HT-29 (cell line): ENCODE results near the gene HTATIP2. TPM values are rescaled to one million over a fixed set of nuclear protein-coding genes. Genes with fewer than 3 reads are reported as not detected.
"Not testable (repeated sequence)": the region's sequence is repeated elsewhere in the genome, so short reads cannot be mapped to it uniquely, and the experiment has no call there.

Source experiments
- DNase-seq: peaks from one replicate; pipeline ENCODE4 v3.0.0-alpha.2; 2015; ENCODE audit warnings: low spot score
- total RNA-seq: library from RNA; depleted of rRNA; stranded (reverse); fragments of >200 nt; shearing (Covaris generic); gene quantifications from 2 replicates; pipeline ENCODE4 v1.2.3, GENCODE V29; 2014; rRNA removed

HTATIP2 gene
- 75.6 and 84.8 TPM in 2 replicates for total RNA-seq

DNA sequence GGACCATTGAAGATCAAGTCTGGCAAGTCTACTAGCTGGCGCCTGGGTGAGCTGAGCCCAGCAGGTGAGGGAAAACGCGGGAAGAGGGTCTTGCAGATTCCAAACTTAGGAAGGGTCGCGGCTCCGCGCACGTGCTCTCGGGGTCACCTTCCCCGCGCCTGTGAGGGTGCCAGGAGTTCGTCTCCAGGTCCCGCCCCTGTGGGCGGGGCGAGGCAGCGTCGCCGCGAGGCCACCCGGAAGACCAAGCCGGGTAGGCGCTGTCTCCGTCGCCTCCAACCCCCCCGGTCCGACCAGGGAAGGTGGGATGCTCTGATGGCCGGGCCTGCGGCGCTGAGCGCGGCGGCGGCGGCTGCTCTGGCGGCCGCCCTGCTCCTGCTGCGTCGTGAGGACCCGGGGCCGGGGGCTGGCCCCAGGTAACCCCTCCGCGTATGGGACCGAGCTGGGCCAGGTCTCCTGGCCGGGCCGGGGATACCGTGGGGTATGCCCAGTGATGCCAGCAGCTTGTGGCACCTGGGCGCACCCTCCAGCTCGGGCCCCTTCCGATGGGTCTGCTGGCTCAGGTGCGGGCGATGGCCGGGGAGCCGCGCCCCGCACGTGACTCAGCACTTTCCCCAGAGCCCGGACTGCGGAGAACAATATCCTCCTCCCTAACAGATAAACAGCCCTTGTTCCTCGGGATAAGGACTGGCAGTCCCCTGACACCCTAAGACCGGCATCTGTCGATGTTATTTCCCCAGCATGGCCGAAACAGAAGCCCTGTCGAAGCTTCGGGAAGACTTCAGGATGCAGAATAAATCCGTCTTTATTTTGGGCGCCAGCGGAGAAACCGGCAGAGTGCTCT, at the start of gene HTATIP2:
TSS of gene HTATIP2 (plus strand) at position 215 of the 841 bp plus-strand sequence. CDS start at position 739, 524 bp downstream.
- DNase-seq, result peak; percentile 75

DNA sequence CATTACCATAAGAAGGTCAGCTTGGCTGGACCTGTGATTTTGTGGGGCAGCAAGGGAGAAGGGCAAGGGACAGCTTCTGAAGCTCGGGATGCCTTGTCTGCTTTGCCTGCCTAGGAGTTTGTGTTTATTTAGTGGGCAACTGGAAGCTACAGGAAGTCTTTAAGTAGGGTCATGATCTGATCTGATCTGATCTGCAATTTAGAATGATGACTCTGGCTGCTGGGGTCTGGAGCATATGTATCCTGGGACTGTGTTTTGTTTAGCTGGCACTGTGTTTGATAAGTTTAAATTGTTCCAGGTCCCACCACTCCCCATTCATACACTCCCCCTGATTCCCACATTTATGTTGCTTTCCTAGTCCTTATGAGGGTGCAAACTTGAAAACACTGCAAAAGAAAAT, 47.7 kb upstream of the HTATIP2 start:
- DNase-seq, result no peak

DNA sequence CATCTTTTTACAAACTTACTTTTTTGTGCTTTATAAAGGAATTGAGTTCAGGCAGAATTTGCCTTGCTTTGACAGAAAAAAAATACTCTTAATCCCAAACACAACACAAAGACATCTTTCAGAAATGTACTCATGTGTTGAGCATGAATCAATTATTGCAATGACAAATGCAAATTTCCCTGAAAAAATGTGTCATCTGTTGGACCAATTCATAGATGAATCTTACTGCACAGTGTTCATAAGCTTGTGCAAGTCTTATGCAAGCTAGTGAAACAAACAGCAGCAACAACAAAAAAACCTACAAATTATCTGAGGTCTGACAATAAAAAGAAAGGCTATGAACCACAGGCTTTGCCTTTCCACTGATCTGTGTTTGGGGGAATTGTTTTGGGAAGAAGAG, 42.3 kb upstream of the HTATIP2 start:
- DNase-seq, result no peak

GRCh38 chr11:20327377-20327935, 36.1 kb upstream of the HTATIP2 start:
- DNase-seq, result no peak

DNA sequence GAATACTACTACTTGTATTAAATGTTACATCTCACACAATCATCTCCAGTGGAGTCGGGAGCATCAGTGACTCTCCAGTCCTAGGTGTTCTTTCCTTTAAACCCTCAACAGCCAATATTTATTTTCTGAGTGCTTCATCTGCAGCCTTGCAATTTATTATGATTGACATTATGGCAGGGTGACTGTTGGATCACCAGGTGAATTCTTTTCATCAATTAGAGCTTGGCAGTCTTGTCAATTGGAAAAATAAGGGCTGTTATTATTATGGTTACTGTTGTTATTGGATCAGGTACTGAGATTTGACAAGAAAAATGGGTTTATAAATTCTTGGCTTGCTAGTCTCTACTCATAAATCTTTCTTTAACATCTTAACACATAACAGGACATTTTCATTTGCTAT, 27.5 kb upstream of the HTATIP2 start:
- no peak for DNase-seq

DNA sequence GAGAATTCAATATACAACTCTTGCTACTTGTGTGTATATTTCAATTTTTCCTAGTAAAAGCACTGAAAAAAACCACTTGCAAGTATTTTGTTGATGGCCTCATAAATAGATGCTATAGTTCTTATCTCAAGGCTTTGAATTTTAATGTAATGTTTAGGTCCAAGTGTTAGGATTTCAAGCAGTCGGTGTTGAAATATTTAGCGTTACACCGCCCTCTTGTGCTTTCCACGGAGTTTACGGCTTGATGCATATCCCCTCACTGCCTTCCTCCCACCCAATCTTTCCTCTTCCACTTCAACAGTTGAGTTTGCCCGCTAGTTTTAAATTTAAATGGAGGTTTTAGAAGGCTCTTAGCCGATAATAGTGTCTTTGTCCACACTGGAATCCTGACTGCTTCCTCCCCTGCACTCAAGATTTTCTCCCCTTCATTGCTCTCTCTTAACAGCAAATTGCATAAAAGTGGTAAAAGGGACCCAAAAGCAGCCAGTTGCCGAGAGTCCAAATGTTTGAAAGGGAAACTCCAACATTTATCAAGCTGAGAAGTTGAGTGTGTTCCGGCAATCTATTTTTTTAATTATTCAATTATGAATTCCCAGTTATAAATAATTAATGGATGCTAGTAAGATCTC, 25.9 kb upstream of the HTATIP2 start:
- peak; percentile 60 for DNase-seq

DNA sequence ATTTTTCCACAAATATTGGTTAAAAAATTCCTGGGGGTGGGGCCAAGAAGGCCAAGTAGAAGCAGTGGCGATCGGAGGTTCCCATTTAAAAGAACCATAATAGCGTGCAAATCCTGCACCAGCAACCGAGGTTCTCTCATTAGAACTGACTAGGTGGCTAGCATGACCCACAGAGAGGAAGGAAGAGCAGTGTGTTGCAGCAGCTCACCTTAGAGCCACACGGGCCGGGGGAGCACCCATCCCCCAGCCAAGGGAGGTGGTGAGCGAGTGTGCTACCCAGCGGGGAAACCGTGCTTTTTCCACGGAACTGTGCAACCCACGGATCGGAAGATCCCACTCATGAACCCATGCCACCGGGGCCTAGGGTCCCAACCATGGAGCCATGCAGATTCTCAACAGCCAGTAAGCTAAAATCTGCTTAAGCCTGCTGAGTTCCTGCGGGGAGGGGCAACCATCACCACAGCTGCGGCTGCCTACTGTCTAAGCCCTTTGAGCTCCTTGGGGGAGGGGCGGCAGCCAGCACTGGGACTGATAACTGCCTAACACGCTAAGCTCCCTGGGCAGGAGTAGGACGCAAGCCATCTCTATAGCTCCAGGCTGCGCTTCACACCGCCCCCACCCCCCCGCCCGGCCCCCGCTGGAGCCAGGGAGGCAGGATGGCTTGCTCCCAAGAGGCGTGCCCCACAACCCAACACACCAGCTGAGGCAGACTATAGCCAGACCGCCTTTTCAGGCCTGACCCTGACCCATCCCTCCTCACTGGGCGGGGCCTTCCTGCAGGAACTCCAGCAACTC, 21.0 kb upstream of the HTATIP2 start:
- no peak for DNase-seq

DNA sequence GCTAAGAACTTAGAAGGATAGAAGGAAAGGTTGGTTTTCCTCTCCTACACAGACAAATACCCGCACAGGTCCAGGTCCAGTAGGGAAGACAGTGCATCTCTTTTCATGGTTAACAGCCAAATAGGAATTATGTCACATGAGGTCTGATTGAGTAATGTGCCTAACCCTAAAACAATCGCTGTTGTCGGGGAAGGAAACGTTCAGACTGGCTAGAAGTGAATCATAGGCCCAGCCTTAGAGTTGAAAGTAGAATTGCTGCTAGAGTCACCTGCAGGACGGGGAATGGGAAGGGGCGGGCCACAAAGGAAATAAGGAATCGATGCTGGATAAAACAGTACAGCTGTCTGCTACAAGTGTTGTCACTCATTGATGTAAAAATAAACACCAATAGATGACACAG, 12.4 kb upstream of the HTATIP2 start:
- no peak for DNase-seq

DNA sequence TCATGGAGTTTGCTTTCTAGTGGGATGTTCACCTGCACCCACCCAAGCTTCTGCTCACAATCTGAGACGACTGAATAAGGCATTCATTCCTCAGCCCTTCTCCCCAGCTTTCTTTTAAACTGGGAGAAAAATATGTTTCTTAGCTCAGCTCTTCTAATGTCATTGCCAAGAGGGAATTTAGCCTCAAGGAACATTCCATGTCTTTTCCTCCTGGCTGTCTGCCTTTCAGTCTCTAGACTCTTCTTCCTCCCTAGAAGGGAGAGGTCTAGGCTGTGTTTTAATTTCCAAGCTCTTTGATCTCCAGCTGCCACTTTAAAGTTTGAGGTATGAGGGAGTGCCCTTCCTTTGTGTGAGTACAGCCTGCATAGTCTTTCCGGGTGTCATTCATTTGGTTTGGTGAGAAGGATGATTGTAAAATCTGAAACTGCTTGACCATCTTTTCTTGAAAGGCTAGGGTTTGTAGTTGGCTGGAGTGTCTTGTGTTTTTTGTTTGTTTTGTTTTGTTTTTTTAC, 11.7 kb upstream of the HTATIP2 start:
- no peak for DNase-seq

GRCh38 chr11:20353829-20354434, 9.6 kb upstream of the HTATIP2 start:
- DNase-seq, result peak; percentile 60

DNA sequence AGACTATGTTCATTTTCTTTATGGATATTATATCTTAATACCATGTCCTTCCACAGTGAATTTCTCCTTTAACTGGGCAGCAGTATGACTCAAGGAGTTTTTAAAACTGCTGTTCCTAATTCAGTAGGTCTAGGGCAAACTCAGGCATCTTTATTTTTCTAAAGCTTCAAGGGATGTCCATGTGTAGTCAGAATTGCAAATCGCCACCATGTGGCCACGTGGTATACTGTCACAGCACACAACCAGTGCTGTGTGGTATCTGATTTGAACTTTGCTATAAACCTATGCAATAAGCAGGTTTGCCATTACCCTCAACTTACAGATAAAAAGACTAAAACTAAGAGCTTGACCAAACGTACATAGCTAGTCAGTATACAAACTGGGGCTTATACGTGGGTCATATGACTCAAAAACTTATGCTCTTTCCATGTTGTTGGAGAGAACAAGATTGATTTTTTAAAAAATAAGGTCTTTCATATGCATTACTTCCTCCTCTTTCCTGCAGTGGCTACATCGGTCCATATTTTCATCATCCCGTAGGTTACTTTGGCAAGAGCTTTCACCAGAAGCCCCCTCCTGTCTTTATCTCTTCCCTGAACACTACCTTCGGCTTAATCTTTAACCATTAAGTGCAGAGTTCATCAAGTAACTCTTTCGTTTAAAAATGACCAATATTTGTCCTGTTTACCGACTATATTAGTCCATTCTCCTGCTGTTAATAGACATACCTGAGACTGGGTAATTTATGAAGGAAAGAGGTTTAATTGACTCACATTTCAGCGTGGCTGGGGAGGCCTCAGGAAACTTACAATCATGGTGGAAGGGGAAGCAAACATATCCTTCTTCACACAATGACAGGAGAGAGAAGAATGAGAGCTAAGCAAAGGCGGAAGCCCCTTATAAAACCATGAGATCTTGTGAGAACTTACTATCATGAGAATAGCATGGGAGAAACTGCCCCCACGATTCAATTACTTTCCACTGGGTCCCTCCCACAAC, 8.0 kb upstream of the HTATIP2 start:
- DNase-seq, result peak; percentile 68

- DNase-seq, result no peak
These were observed 6.4 kb upstream of the HTATIP2 start for GRCh38 chr11:20357150-20357549.

DNA sequence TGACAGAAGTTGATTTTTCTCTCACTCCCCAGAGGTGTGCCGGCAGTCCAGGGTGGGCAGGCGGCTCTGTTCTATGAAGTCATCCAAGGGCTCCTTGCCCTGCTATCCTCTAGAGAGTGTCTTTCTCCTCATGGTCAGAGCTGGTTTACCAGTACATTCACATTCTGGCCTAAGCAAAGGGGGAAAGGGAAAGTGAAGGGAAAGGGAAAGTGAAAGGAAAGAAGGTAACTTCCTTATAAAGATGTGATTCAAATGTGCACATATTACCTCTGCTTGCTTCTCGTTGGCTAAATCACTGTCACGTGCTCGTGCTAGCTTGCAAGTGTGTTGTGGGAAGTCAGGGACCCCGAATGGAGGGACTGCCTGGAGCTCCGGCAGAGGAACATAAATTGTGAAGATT, 2.9 kb upstream of the HTATIP2 start:
- DNase-seq, result peak; percentile 60

DNA sequence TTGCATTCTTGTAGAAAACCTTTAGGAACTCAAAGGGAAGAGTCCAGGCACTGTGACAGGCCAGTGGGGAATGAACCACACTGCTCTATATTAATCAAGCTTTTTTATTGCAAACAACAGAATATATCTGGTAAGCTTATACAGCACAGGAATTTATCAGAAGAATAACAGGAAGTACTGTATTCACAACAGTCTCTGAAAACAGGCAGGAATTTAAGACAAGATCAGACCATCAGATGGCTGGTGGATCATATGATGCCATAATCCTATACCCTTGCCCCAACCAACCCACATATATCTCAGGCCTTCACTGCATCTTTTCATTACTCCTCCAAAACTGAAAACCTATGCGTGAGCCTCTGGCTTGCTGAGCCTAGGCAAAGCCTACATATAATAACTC, 1.0 kb upstream of the HTATIP2 start:
- DNase-seq, result no peak

DNA sequence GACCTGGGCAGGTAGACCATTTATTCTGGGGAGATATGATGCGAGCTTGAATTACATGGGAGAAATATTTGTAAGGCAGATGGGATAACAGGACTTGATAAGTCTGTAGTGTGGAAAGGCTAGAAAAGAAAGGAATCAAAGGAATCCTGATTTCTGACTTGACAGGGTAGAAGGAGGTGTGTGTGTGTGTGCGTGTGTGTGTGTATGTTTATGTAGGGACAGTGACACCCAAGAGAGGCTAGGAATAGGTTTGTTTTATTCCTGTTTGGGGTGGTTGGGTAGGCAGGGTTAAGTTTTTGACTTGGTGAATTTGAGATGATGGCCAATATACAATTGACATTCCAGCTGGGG, 390 bp upstream of the HTATIP2 start:
- no peak for DNase-seq

DNA sequence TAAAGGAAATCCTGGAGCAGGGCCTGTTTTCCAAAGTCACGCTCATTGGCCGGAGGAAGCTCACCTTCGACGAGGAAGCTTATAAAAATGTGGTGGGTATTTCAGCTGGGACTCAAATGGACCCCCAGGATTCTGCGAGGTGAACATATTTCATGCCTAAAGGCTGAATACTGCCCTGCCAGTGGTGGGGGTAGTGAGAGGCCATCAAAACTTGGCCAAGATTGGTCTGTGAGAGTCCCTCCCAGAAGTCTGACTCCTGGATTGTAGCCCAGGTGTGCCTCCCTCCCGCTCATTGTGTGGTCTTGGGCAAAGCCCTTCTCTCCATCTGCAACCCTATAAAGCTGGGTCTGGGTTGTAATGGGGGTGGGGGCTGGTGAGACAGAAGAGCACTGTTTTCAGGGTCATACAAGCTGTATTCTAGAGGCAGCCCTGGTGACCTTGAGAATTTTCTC, 853 bp downstream of the HTATIP2 start:
- DNase-seq, result no peak

DNA sequence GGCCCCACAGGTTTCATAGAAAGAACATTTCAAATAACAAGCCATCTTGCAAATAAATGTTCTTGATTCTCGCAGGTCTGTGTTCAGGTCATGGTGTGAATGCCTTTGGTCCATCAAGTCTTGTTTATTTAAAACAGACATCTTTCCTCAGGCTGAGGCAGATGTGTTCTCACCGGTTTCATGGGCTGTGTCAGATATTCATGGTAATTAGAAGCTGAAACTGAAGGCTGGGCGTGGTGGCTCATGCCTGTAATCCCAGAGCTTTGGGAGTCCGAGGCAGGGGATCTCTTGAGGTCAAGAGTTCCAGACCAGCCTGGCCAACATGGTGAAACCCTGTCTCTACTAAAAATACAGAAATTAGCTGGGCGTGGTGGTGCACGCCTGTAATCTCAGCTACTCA, 2.0 kb downstream of the HTATIP2 start:
- DNase-seq, result not testable (repeated sequence)

GRCh38 chr11:20367313-20367948, 3.9 kb downstream of the HTATIP2 start:
- DNase-seq, result peak; percentile 85

- no peak for DNase-seq
These were observed 4.9 kb downstream of the HTATIP2 start for GRCh38 chr11:20368438-20368837.

- no peak for DNase-seq
These were observed 6.3 kb downstream of the HTATIP2 start for GRCh38 chr11:20369826-20370225.
